ENCODE measurements around the gene CELSR1.

DNA sequence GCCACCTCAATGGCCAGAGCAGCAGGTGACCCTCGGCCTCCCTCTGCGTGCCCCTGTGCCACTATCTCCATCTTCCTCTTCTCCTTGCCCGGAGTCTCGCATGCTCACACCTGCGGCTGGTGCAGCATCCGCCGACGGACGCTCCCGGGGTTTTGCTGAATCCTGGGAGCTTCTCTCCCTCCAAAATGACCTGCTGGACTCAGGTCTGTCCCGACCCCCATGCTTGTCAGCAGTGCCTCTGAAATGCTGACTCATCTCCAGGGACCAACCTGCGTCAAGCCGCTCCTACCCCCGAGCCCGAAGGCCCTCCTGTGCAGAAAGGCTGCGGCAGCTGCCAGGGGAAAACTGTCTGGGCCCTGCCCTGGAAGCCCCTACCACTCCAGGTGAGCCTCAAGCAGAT, 58.4 kb downstream of the CELSR1 start:
- no peak for TF ChIP-seq POLR2A (IDR thresholded peaks at IDR 0.05)
- TF ChIP-seq CTCF (IDR thresholded peaks at IDR 0.05), result no peak

Measured in adrenal gland (tissue), 5 donors.